Heart left ventricle (tissue), 13 donors: ENCODE results near the gene EIF1B.

Experiments
- POLR2A ChIP-seq, 2 donors: fragments of 450-650 bp; IDR thresholded peaks; one replicate each; pipeline ENCODE4 v1.6.1; 2017; ENCODE audit warnings: antibody characterized with exemption in 2 of 2, mild to moderate bottlenecking in 2 of 2, moderate library complexity in 2 of 2
- TF ChIP-seq, protein P1 (sequence below), 12 donors: fragments of 200-600 bp; sonication (generic) in 4 of 12; IDR thresholded peaks; one replicate each; pipeline versions ENCODE4 v1.5.0 to v1.8.0; 2018 to 2022; ENCODE audit warnings: antibody characterized with exemption in 12 of 12, mild to moderate bottlenecking in 5 of 12
- donor health status: ischemic (EF 13 %, LVEDD 7.1; RV severe dilation, severe dysfunction).
- donor health status: DM: no; HTN: yes; CAD: no.
- donor health status: DM: no; HTN: no; CAD: no.
- donor health status: ischemic (EF 25% LVEDD 6.9; RV normal size, moderate dysfunction).
- donor health status: ischemic (EF 25% LVEDD 5.7; RV mildly dilated, moderate dysfunction).
- donor health status: ischemic (EF 35%, LVEDD 5.7; RV mildly dilated, moderate dysfunction).
- donor health status: nonischemic (EF 11% LVEDD 7.7; RV severe dilation, severe dysfunction).
- donor health status: DM: yes; HTN: yes; CAD: no.
- donor health status: PGD.
- donor health status: ischemic (EF 29% LVEDD 5.4; RV normal size, mild dysfunction).
- donor health status: nonischemic (EF 23%, LVEDD 6.1; RV moderate dilation, normal function).

GRCh38 chr3:40341671-40342070 lies 32.2 kb downstream of the EIF1B start:
- TF ChIP-seq, protein P1, sequence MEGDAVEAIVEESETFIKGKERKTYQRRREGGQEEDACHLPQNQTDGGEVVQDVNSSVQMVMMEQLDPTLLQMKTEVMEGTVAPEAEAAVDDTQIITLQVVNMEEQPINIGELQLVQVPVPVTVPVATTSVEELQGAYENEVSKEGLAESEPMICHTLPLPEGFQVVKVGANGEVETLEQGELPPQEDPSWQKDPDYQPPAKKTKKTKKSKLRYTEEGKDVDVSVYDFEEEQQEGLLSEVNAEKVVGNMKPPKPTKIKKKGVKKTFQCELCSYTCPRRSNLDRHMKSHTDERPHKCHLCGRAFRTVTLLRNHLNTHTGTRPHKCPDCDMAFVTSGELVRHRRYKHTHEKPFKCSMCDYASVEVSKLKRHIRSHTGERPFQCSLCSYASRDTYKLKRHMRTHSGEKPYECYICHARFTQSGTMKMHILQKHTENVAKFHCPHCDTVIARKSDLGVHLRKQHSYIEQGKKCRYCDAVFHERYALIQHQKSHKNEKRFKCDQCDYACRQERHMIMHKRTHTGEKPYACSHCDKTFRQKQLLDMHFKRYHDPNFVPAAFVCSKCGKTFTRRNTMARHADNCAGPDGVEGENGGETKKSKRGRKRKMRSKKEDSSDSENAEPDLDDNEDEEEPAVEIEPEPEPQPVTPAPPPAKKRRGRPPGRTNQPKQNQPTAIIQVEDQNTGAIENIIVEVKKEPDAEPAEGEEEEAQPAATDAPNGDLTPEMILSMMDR (IDR thresholded peaks at IDR 0.05): no peak
- no peak for TF ChIP-seq POLR2A (IDR thresholded peaks at IDR 0.05)
